SIG-M5 (cell line): Measurements from ENCODE around the gene TMEM267.
"Not testable (repeated sequence)": the region's sequence is repeated elsewhere in the genome, so short reads cannot be mapped to it uniquely, and the experiment has no call there.

Experiments
- DNase-seq: peaks from one replicate; lab custom pipeline; 2025; lab: John Stamatoyannopoulos, UW

TMEM267 gene

DNA sequence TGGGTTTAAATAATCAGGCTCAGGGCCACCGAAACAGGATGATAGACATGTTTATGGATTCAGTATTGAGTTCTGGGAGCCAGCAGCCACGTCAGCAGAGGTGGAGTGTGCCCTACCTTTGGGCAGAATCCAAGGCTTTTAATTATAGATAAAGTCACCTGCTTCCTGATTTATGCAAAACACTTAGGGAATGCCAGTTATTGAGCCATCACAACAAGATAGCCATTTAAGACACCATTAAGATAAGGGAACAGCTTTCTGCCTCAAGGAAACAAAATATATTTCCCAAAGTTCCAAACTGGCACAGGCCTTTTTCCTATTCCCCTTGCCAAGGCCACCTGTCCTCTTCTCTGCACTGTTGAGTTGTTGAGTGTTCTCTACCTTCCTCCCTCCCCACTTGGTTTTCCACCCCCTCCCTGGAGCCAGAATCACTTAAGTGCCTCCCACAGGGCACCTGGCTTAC, 73.8 kb downstream of the TMEM267 start:
- DNase-seq = no peak

DNA sequence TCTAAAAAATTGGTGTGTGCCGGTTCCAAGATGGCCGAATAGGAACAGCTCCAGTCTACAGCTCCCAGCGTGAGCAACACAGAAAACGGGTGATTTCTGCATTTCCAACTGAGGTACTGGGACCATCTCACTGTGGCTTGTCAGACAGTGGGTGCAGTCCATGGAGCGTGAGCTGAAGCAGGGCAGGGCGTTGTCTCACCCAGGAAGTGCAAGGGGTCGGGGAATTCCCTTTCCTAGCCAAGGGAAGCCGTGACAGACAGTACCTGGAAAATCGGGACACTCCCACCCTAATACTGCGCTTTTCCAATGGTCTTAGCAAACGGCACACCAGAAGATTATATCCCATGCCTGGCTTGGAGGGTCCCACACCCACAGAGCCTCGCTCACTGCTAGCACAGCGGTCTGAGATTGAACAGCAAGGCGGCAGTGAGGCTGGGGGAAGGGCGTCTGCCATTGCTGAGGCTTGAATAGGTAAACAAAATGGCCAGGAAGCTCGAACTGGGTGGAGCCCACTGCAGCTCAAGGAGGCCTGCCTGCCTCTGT, 81.1 kb downstream of the TMEM267 start:
- not testable (repeated sequence) for DNase-seq

GRCh38 chr5:43401827-43402226, 81.8 kb downstream of the TMEM267 start:
- no peak for DNase-seq

GRCh38 chr5:43400082-43400481, 83.6 kb downstream of the TMEM267 start:
- no peak for DNase-seq

- DNase-seq = no peak
These were observed 86.8 kb downstream of the TMEM267 start for GRCh38 chr5:43396762-43397304.
